Gastroesophageal sphincter (tissue), 4 donors: ENCODE data around the gene VSX2. TPM values are rescaled to one million over a fixed set of nuclear protein-coding genes. Genes with fewer than 3 reads are reported as not detected.

Source experiments
- ATAC-seq: fragments of 150-250 bp; one replicate; pipeline ENCODE4 v1.9.1; 2016; ENCODE audit warnings: mild to moderate bottlenecking, moderate library complexity
- H3K27ac ChIP-seq, 4 donors: fragments of 200-600 bp; sonication (generic) in 3 of 4; 1 replicate in 3 of 4; 2 replicates in 1 of 4; pipeline ENCODE4 v1.5.1; 2016 to 2019
- H3K27me3 ChIP-seq: fragments of 200-600 bp; sonication (generic); one replicate; pipeline ENCODE4 v1.5.1; 2019
- H3K36me3 ChIP-seq, 2 donors: fragments of 200-600 bp; sonication (generic); one replicate each; pipeline ENCODE4 v1.5.1; 2019; ENCODE audit warnings: control low read depth in 1 of 2
- H3K4me1 ChIP-seq, 3 donors: fragments of 200-600 bp; sonication (generic); 1 replicate in 2 of 3; 2 replicates in 1 of 3; pipeline ENCODE4 v1.5.1; 2016 to 2019; ENCODE audit warnings: control low read depth in 2 of 3
- H3K4me3 ChIP-seq, 2 donors: fragments of 200-600 bp; sonication (generic); one replicate each; pipeline ENCODE4 v1.5.1; 2019; ENCODE audit warnings: mild to moderate bottlenecking in 1 of 2, moderate library complexity in 1 of 2
- H3K9me3 ChIP-seq, 3 donors: fragments of 200-600 bp; sonication (generic); one replicate each; pipeline ENCODE4 v1.5.1; 2017 to 2019; ENCODE audit warnings: control low read depth in 2 of 3
- CTCF ChIP-seq, 4 experiments: fragments of 200-600 bp in 2 of 4; fragments of 450-650 bp in 2 of 4; sonication (generic) in 1 of 4; IDR thresholded peaks; one replicate each; pipeline ENCODE4 v1.5.1; 2017 to 2019; ENCODE audit warnings: antibody characterized with exemption in 4 of 4, mild to moderate bottlenecking in 2 of 4, moderate library complexity in 2 of 4
- EP300 ChIP-seq: sonication (generic); formaldehyde crosslinking; IDR thresholded peaks from one replicate; pipeline ENCODE4 v1.6.1; 2017; ENCODE audit warnings: antibody characterized with exemption, mild to moderate bottlenecking
- POLR2A ChIP-seq, 2 donors: fragments of 450-650 bp; IDR thresholded peaks; one replicate each; pipeline ENCODE4 v1.6.1; 2017; ENCODE audit warnings: antibody characterized with exemption in 2 of 2, mild to moderate bottlenecking in 2 of 2, moderate library complexity in 1 of 2
- POLR2AphosphoS5 ChIP-seq: sonication (generic); formaldehyde crosslinking; IDR thresholded peaks from one replicate; pipeline ENCODE4 v1.6.1; 2017; ENCODE audit warnings: antibody characterized with exemption
- WGBS, 2 donors: methylation state at CpG; one replicate each; pipeline ENCODE4 v1.1.5; 2018; ENCODE audit warnings: low coverage in 1 of 2; 5-methylcytosine and 5-hydroxymethylcytosine counted together
- total RNA-seq, 4 donors: library from RNA; depleted of rRNA; stranded (reverse); fragments of >200 nt; gene quantifications; one replicate each; pipeline ENCODE4 v1.1.0, GENCODE V29; 2016

Gene VSX2
- total RNA-seq, 4 donors from 2014 or later: not detected

- H3K36me3 ChIP-seq: peaks cover 0 to 23% of the 10 kb centered on the region in 2 donors
- no peak overlapping the region for H3K4me3 ChIP-seq
- no peaks in the 10 kb centered on the region for H3K27me3 ChIP-seq
- peaks cover 0 to 19% (median 0%) of the 10 kb centered on the region in 3 donors for H3K9me3 ChIP-seq
- no peak overlapping the region for H3K27ac ChIP-seq
- no peak for ATAC-seq
- WGBS, 2 donors: no CpG with 5 or more reads among the region's 2 CpGs
- H3K4me1 ChIP-seq: no peaks in the 10 kb centered on the region
- TF ChIP-seq EP300: no peak
Observed at GRCh38 chr14:74278080-74278479, 38.8 kb downstream of the VSX2 start.

GRCh38 chr14:74281069-74281468 is 41.8 kb downstream of the VSX2 start:
- no peak overlapping the region for H3K4me3 ChIP-seq
- H3K36me3 ChIP-seq: peaks cover 0 to 53% of the 10 kb centered on the region in 2 donors
- no peaks in the 10 kb centered on the region for H3K27me3 ChIP-seq
- WGBS, 2 donors: no CpG with 5 or more reads among the region's 2 CpGs
- TF ChIP-seq EP300 (no peak), POLR2A (IDR thresholded peaks at IDR 0.05) (no peak)
- no peak overlapping the region for H3K27ac ChIP-seq
- ATAC-seq: no peak
- no peaks in the 10 kb centered on the region for H3K4me1 ChIP-seq
- peaks cover 0 to 19% (median 0%) of the 10 kb centered on the region in 3 donors for H3K9me3 ChIP-seq

GRCh38 chr14:74286736-74287135 is 47.5 kb downstream of the VSX2 start:
- no peak overlapping the region for H3K27ac ChIP-seq
- no peak for ATAC-seq
- no peak overlapping the region for H3K4me3 ChIP-seq
- peaks cover 0 to 99% of the 10 kb centered on the region in 2 donors for H3K36me3 ChIP-seq
- no peaks in the 10 kb centered on the region for H3K9me3 ChIP-seq
- no peak for TF ChIP-seq EP300
- TF ChIP-seq POLR2A (IDR thresholded peaks at IDR 0.05): no peak
- TF ChIP-seq POLR2AphosphoS5: no peak
- TF ChIP-seq CTCF (IDR thresholded peaks at IDR 0.05): no peak
- no peaks in the 10 kb centered on the region for H3K27me3 ChIP-seq
- WGBS, 2 donors: 80 to 100% methylated on average over 1 to 2 of the region's 7 CpGs
- H3K4me1 ChIP-seq: no peaks in the 10 kb centered on the region

- no peak for ATAC-seq
- peaks cover 0 to 96% of the 10 kb centered on the region in 2 donors for H3K36me3 ChIP-seq
- no peaks in the 10 kb centered on the region for H3K27me3 ChIP-seq
- H3K27ac ChIP-seq: no peak overlapping the region
- H3K9me3 ChIP-seq: no peaks in the 10 kb centered on the region
- 70% methylated on average over 2 of the region's 5 CpGs; no CpG with 5 or more reads in 1 of the 2 donors for WGBS, 2 donors
- TF ChIP-seq CTCF (IDR thresholded peaks at IDR 0.05) (no peak), POLR2AphosphoS5 (no peak)
- no peaks in the 10 kb centered on the region for H3K4me1 ChIP-seq
- H3K4me3 ChIP-seq: no peak overlapping the region
Observed at GRCh38 chr14:74289801-74290200, 50.6 kb downstream of the VSX2 start.

GRCh38 chr14:74290415-74290814 is 51.2 kb downstream of the VSX2 start:
- H3K9me3 ChIP-seq: no peaks in the 10 kb centered on the region
- H3K4me3 ChIP-seq: no peak overlapping the region
- no peak for TF ChIP-seq EP300
- no peak for TF ChIP-seq POLR2AphosphoS5
- peak in 1 of 4 experiments; percentile 20 for TF ChIP-seq CTCF (IDR thresholded peaks at IDR 0.05)
- H3K4me1 ChIP-seq: no peaks in the 10 kb centered on the region
- H3K27ac ChIP-seq: no peak overlapping the region
- no peak for ATAC-seq
- 14 to 46% methylated on average over 1 to 3 of the region's 7 CpGs for WGBS, 2 donors
- H3K27me3 ChIP-seq: no peaks in the 10 kb centered on the region
- peaks cover 0 to 96% of the 10 kb centered on the region in 2 donors for H3K36me3 ChIP-seq

- H3K4me3 ChIP-seq: no peak overlapping the region
Observed at GRCh38 chr14:74292061-74292460, 52.8 kb downstream of the VSX2 start.

More at GRCh38 chr14:74292061-74292460, 52.8 kb downstream of the VSX2 start:
- Histone ChIP-seq H3K27me3 (no peaks in the 10 kb centered on the region), H3K9me3 (no peaks in the 10 kb centered on the region), H3K36me3 (peaks cover 0 to 96% of the 10 kb centered on the region in 2 donors), H3K27ac (no peak overlapping the region), H3K4me1 (no peaks in the 10 kb centered on the region)
- 86 to 91% methylated on average over 9 to 10 of the region's 11 CpGs for WGBS, 2 donors
- TF ChIP-seq POLR2AphosphoS5: no peak
- no peak for TF ChIP-seq CTCF (IDR thresholded peaks at IDR 0.05)
- no peak for TF ChIP-seq EP300
- no peak for TF ChIP-seq POLR2A (IDR thresholded peaks at IDR 0.05)
- ATAC-seq: no peak
